Smooth muscle cell (in vitro differentiated cells): ENCODE measurements around the gene TAF6L. TPM values are rescaled to one million over a fixed set of nuclear protein-coding genes. Genes with fewer than 3 reads are reported as not detected.

Experiments used
- DNase-seq: peaks from one replicate; lab custom pipeline; 2025; ENCODE audit not compliant: unreplicated experiment; lab: John Stamatoyannopoulos, UW
- H2AFZ ChIP-seq: fragments of 200-600 bp; sonication (generic); 2 replicates; pipeline ENCODE4 v1.6.0; 2016; ENCODE audit warnings: antibody characterized with exemption, low read depth, mild to moderate bottlenecking
- H3F3A ChIP-seq: fragments of 200-600 bp; sonication (generic); 2 replicates; pipeline ENCODE4 v1.6.0; 2017; ENCODE audit warnings: antibody characterized with exemption, low read depth
- H3K27ac ChIP-seq: fragments of 200-600 bp; sonication (generic); 2 replicates; pipeline ENCODE4 v1.5.1; 2016; ENCODE audit warnings: low read depth, mild to moderate bottlenecking
- H3K27me3 ChIP-seq: fragments of 200-600 bp; sonication (generic); 2 replicates; pipeline ENCODE4 v1.6.1; 2016; ENCODE audit warnings: low read depth, mild to moderate bottlenecking
- H3K36me3 ChIP-seq: fragments of 200-600 bp; sonication (generic); 2 replicates; pipeline ENCODE4 v1.5.1; 2016; ENCODE audit warnings: low read depth
- H3K4me1 ChIP-seq: fragments of 200-600 bp; sonication (generic); 2 replicates; pipeline ENCODE4 v1.5.1; 2016; ENCODE audit warnings: low read depth
- H3K4me2 ChIP-seq: fragments of 200-600 bp; sonication (generic); 2 replicates; pipeline ENCODE4 v1.6.0; 2016; ENCODE audit warnings: mild to moderate bottlenecking
- H3K4me3 ChIP-seq: fragments of 200-600 bp; sonication (generic); 2 replicates; pipeline ENCODE4 v1.5.1; 2016; ENCODE audit warnings: mild to moderate bottlenecking
- H3K79me2 ChIP-seq: fragments of 200-600 bp; sonication (generic); 2 replicates; pipeline ENCODE4 v1.6.0; 2016; ENCODE audit warnings: low read depth, mild to moderate bottlenecking
- H3K9ac ChIP-seq: fragments of 200-600 bp; sonication (generic); 2 replicates; pipeline ENCODE4 v1.6.0; 2016; ENCODE audit warnings: low read depth
- H3K9me3 ChIP-seq: fragments of 200-600 bp; sonication (generic); replicated peaks from 2 replicates; pipeline ENCODE4 v1.5.1; 2016; ENCODE audit warnings: low read depth
- H4K20me1 ChIP-seq: fragments of 200-600 bp; sonication (generic); 2 replicates; pipeline ENCODE4 v1.6.0; 2016; ENCODE audit warnings: low read depth
- WGBS: methylation state at CpG from one replicate; pipeline ENCODE4 v1.1.7; 2016; ENCODE audit warnings: low lambda C conversion rate; 5-methylcytosine and 5-hydroxymethylcytosine counted together
- microRNA-seq: library from miRNA; unstranded; fragments of <30 nt; microRNA quantifications from one replicate; pipeline ENCODE4, GENCODE V29; 2016; ENCODE audit warnings: borderline number of aligned reads
- polyA plus RNA-seq: library from polyadenylated mRNA; unstranded; fragments of >200 nt; fragmentation: Nextera tagmentation; extraction: Ambion mirVana; gene quantifications from 2 replicates; pipeline ENCODE4 v1.2.1, GENCODE V29; 2016
- small RNA-seq: library from RNA; depleted of rRNA; stranded (forward); fragments of <200 nt; gene quantifications from one replicate; pipeline ENCODE3, GENCODE V24; 2014
- total RNA-seq: library from RNA; depleted of rRNA; stranded (reverse); fragments of >200 nt; gene quantifications from 2 replicates; pipeline ENCODE4 v1.2.3, GENCODE V29; 2014
- TF ChIP-seq, protein P1 (sequence below): fragments of 200-600 bp; sonication (generic); IDR thresholded peaks from 2 replicates; pipeline ENCODE4 v1.5.1; 2017; ENCODE audit warnings: borderline replicate concordance, mild to moderate bottlenecking, antibody characterized with exemption; ENCODE audit not compliant: insufficient read depth, poor library complexity, severe bottlenecking

Gene TAF6L
- total and polyA plus RNA-seq, 2 experiments from 2014 or later = 11.9 to 18.6 TPM

DNA sequence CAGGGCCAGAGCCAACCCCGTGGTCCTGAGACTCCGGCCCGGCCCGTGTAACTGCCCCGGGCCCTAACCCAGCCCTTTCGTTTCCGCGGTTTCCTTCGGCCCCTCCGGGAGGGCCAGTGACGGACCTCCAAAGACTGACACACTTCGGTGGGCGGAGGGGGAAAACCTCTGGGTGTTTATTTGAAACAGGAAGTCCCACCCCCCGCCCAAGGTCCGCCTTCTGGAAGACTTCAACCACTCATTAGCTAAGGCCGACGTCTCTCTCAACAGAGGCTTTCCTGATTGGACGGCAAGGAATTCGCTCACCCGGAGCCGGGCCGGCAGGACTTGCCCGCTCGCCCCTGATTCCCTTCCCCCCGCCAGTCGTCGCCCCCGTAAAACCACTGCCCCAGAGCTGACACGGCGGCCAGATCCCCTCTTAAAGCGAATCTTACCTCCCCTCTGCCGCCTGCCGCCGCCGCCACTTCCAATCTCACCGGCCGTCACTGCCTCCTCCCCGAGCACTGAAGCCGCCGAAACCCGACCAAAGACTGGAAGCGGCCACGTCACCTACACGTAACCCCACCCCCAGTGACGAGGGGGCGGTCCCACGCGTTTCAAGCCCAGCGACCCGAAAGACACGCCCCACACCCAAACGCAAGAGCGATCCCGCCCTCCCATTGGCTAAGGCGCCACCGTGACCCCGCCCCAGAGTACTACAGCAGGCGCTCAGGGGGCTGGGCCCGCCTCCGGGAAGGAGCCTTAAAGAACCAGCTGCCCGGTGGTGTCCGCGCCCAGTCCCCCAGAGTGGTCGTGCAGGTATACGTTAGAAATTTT lies 60.5 kb downstream of the TAF6L start, which contains the start of gene STX5:
TSS of gene STX5 (minus strand) at position 532 of the 816 bp plus-strand sequence. CDS start 808 bp downstream, outside the sequence.
- DNase-seq = peak; percentile 98
- no peaks in the 10 kb centered on the region for H3F3A ChIP-seq
- H3K27ac ChIP-seq = peak within 1 kb of the TSS; percentile 98
- H3K9ac ChIP-seq = peak within 1 kb of the TSS; percentile 99
- H3K9me3 ChIP-seq = no peaks in the 10 kb centered on the region
- no peaks in the 10 kb centered on the region for H3K27me3 ChIP-seq
- peaks cover 72% of the 10 kb centered on the region for H3K79me2 ChIP-seq
- peak within 1 kb of the TSS; percentile 99 for H3K4me2 ChIP-seq
- H3K4me1 ChIP-seq = peaks cover 8% of the 10 kb centered on the region
- H2AFZ ChIP-seq = no peak within 1 kb of the TSS
- peaks cover 5% of the 10 kb centered on the region for H3K36me3 ChIP-seq
- TF ChIP-seq, protein P1, sequence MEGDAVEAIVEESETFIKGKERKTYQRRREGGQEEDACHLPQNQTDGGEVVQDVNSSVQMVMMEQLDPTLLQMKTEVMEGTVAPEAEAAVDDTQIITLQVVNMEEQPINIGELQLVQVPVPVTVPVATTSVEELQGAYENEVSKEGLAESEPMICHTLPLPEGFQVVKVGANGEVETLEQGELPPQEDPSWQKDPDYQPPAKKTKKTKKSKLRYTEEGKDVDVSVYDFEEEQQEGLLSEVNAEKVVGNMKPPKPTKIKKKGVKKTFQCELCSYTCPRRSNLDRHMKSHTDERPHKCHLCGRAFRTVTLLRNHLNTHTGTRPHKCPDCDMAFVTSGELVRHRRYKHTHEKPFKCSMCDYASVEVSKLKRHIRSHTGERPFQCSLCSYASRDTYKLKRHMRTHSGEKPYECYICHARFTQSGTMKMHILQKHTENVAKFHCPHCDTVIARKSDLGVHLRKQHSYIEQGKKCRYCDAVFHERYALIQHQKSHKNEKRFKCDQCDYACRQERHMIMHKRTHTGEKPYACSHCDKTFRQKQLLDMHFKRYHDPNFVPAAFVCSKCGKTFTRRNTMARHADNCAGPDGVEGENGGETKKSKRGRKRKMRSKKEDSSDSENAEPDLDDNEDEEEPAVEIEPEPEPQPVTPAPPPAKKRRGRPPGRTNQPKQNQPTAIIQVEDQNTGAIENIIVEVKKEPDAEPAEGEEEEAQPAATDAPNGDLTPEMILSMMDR = no peak
- peak within 1 kb of the TSS; percentile 100 for H3K4me3 ChIP-seq
- H4K20me1 ChIP-seq = peaks cover 48% of the 10 kb centered on the region
- 2% methylated on average over 63 of the region's 65 CpGs for WGBS

DNA sequence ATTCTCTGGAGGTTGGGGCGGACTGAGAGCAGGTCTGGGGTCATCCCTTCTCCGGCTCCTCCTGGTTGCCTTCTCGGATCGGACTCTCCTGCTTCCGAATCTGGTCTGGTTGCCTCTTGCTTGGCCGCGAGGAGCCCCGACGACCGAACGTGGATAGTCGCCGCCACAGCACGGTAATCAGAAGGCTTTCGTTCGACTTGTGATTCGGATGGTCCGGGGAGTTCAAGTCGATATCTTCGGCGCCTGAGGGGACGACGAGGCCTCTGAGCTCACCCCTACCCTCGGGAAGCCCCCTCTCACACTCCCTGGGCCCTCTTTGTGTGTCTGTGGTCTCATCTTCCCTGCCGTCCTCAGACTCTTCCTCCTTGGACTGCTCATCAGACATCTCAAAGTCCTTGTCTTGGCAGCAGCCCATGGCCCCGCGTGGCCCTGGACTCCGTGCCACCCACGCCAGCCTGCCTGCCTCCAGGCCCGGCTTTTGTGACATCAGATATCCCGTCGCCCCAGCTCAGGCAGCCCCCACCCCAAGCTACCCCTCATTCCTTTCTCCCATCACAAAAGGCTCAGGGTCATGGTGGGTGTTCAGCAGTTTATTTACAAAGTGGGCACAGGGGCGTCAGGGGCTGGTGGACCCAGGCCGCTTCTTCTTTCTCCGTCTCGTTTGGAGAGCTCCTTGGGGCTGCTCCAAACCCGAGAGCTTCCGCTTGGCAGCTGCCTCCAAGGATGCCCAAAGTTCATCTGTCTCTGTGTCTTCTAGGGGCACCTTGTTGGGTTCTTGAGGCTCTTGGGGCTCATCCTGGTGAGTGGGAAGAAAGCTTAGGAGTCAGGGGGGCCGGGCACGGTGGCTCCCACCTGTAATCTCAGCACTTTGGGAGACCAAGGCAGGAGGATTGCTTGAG lies 61.4 kb downstream of the TAF6L start, which contains the start of gene TEX54:
TSS of gene TEX54 (minus strand) at position 506 of the 899 bp plus-strand sequence.
- no peaks in the 10 kb centered on the region for H3K9me3 ChIP-seq
- peak; percentile 67 for DNase-seq
- H3K4me2 ChIP-seq = peak within 1 kb of the TSS; percentile 99
- peak within 1 kb of the TSS; percentile 100 for H3K4me3 ChIP-seq
- H2AFZ ChIP-seq = no peak within 1 kb of the TSS
- peak within 1 kb of the TSS; percentile 99 for H3K9ac ChIP-seq
- H3K36me3 ChIP-seq = no peaks in the 10 kb centered on the region
- peaks cover 72% of the 10 kb centered on the region for H3K79me2 ChIP-seq
- TF ChIP-seq, protein P1 = no peak
- WGBS = 15% methylated on average over 38 of the region's 40 CpGs
- peaks cover 8% of the 10 kb centered on the region for H3K4me1 ChIP-seq
- H3K27me3 ChIP-seq = no peaks in the 10 kb centered on the region
- peaks cover 39% of the 10 kb centered on the region for H4K20me1 ChIP-seq
- H3K27ac ChIP-seq = peak within 1 kb of the TSS; percentile 98
- no peaks in the 10 kb centered on the region for H3F3A ChIP-seq

- TF ChIP-seq, protein P1 = no peak
- Histone ChIP-seq H4K20me1 (peaks cover 12% of the 10 kb centered on the region), H3K4me3 (no peak overlapping the region), H2AFZ (no peak overlapping the region), H3K79me2 (peaks cover 61% of the 10 kb centered on the region), H3K27me3 (no peaks in the 10 kb centered on the region), H3K9me3 (no peaks in the 10 kb centered on the region), H3K9ac (no peak overlapping the region), H3K27ac (no peak overlapping the region), H3K4me2 (no peak overlapping the region), H3F3A (peaks cover 5% of the 10 kb centered on the region), H3K4me1 (peaks cover 5% of the 10 kb centered on the region), H3K36me3 (no peaks in the 10 kb centered on the region)
- WGBS = 94% methylated on average over 7 of the region's 8 CpGs
- no peak for DNase-seq
Measured at GRCh38 chr11:62835336-62835735, 64.1 kb downstream of the TAF6L start.

Small RNA genes within 50 kb of the gene (microRNA-seq; reads per million reads assigned to microRNA genes)
- gene MIR6514 (2.3 reads per million), gene MIR6748 (1.8 reads per million)

Small RNA genes within 50 kb of the gene (small RNA-seq; reads per million reads assigned to genes)
- gene MIR6514 (0.34 reads per million, percentile 9 among the genes with 10 or more reads in this experiment), gene RNU6-118P (0.08 reads per million)

Other genes starting within 250 kb of the TAF6L start
Only the 30 nearest of the 31 such genes appear.
- 229 and 240 TPM in 2 replicates for gene AHNAK, start 224.6 kb upstream of the TAF6L start, total RNA-seq
- gene AHNAK, start 224.6 kb upstream of the TAF6L start, polyA plus RNA-seq = 27.2 and 58.8 TPM in 2 replicates
- gene EEF1G, start 197.5 kb upstream of the TAF6L start, total RNA-seq = 773 and 864 TPM in 2 replicates
- gene EEF1G, start 197.5 kb upstream of the TAF6L start, polyA plus RNA-seq = 433 and 463 TPM in 2 replicates
- 3.0 and 5.5 TPM in 2 replicates for gene TUT1, start 179.9 kb upstream of the TAF6L start, total RNA-seq
- gene TUT1, start 179.9 kb upstream of the TAF6L start, polyA plus RNA-seq = 15.9 and 18.6 TPM in 2 replicates
- gene MTA2, start 169.5 kb upstream of the TAF6L start, total RNA-seq = 57.0 and 65.9 TPM in 2 replicates
- 20.5 and 22.7 TPM in 2 replicates for gene MTA2, start 169.5 kb upstream of the TAF6L start, polyA plus RNA-seq
- gene EML3, start 158.6 kb upstream of the TAF6L start, total RNA-seq = 20.6 and 35.0 TPM in 2 replicates
- gene EML3, start 158.6 kb upstream of the TAF6L start, polyA plus RNA-seq = 36.8 and 47.2 TPM in 2 replicates
- 0.63 and 4.0 TPM in 2 replicates for gene ROM1, start 158.1 kb upstream of the TAF6L start, total RNA-seq
- 0.91 and 1.4 TPM in 2 replicates for gene ROM1, start 158.1 kb upstream of the TAF6L start, polyA plus RNA-seq
- 19.3 and 20.0 TPM in 2 replicates for gene B3GAT3, start 149.4 kb upstream of the TAF6L start, total RNA-seq
- 66.9 and 73.8 TPM in 2 replicates for gene B3GAT3, start 149.4 kb upstream of the TAF6L start, polyA plus RNA-seq
- 176 and 186 TPM in 2 replicates for gene GANAB, start 124.8 kb upstream of the TAF6L start, total RNA-seq
- gene GANAB, start 124.8 kb upstream of the TAF6L start, polyA plus RNA-seq = 194 and 225 TPM in 2 replicates
- gene INTS5, start 118.1 kb upstream of the TAF6L start, total RNA-seq = 7.3 and 8.2 TPM in 2 replicates
- gene INTS5, start 118.1 kb upstream of the TAF6L start, polyA plus RNA-seq = 11.9 and 13.2 TPM in 2 replicates
- gene C11orf98, start 106.2 kb upstream of the TAF6L start, total RNA-seq = 54.4 and 68.4 TPM in 2 replicates
- gene C11orf98, start 106.2 kb upstream of the TAF6L start, polyA plus RNA-seq = 101 and 114 TPM in 2 replicates
- 1.3 and 4.9 TPM in 2 replicates for gene CSKMT, start 106.1 kb upstream of the TAF6L start, total RNA-seq
- 1.4 and 9.8 TPM in 2 replicates for gene CSKMT, start 106.1 kb upstream of the TAF6L start, polyA plus RNA-seq
- 5.5 and 7.7 TPM in 2 replicates for gene UQCC3, start 99.7 kb upstream of the TAF6L start, total RNA-seq
- gene UQCC3, start 99.7 kb upstream of the TAF6L start, polyA plus RNA-seq = 14.4 and 16.7 TPM in 2 replicates
- gene LBHD1, start 99.1 kb upstream of the TAF6L start, total RNA-seq = 1.5 and 5.6 TPM in 2 replicates
- 3.9 and 7.7 TPM in 2 replicates for gene LBHD1, start 99.1 kb upstream of the TAF6L start, polyA plus RNA-seq
- gene UBXN1, start 92.3 kb upstream of the TAF6L start, total RNA-seq = 52.2 and 58.1 TPM in 2 replicates
- 73.5 and 78.4 TPM in 2 replicates for gene UBXN1, start 92.3 kb upstream of the TAF6L start, polyA plus RNA-seq
- 0.76 and 1.3 TPM in 2 replicates for gene LRRN4CL, start 81.9 kb upstream of the TAF6L start, total RNA-seq
- not detected in 2 replicates for gene LRRN4CL, start 81.9 kb upstream of the TAF6L start, polyA plus RNA-seq
- 76.4 and 79.7 TPM in 2 replicates for gene BSCL2, start 64.0 kb upstream of the TAF6L start, total RNA-seq
- gene BSCL2, start 64.0 kb upstream of the TAF6L start, polyA plus RNA-seq = 115 and 123 TPM in 2 replicates
- 0.18 TPM in 1 of 2 replicates, not detected in the other for gene GNG3, start 63.7 kb upstream of the TAF6L start, total RNA-seq
- 0.18 and 1.2 TPM in 2 replicates for gene GNG3, start 63.7 kb upstream of the TAF6L start, polyA plus RNA-seq
- gene HNRNPUL2, start 43.9 kb upstream of the TAF6L start, total RNA-seq = 14.3 and 19.4 TPM in 2 replicates
- 3.6 and 4.5 TPM in 2 replicates for gene HNRNPUL2, start 43.9 kb upstream of the TAF6L start, polyA plus RNA-seq
- 20.1 and 53.0 TPM in 2 replicates for gene TTC9C, start 42.9 kb upstream of the TAF6L start, total RNA-seq
- 46.9 and 49.3 TPM in 2 replicates for gene TTC9C, start 42.9 kb upstream of the TAF6L start, polyA plus RNA-seq
- gene ZBTB3, start 17.2 kb upstream of the TAF6L start, total RNA-seq = 3.3 TPM in 2 replicates
- 2.9 and 3.6 TPM in 2 replicates for gene ZBTB3, start 17.2 kb upstream of the TAF6L start, polyA plus RNA-seq
- 147 and 197 TPM in 2 replicates for gene POLR2G, start 9.8 kb upstream of the TAF6L start, total RNA-seq
- gene POLR2G, start 9.8 kb upstream of the TAF6L start, polyA plus RNA-seq = 192 and 220 TPM in 2 replicates
- 96.0 and 103 TPM in 2 replicates for gene TMEM179B, start 16.0 kb downstream of the TAF6L start, total RNA-seq
- gene TMEM179B, start 16.0 kb downstream of the TAF6L start, polyA plus RNA-seq = 113 and 125 TPM in 2 replicates
- 43.2 and 47.8 TPM in 2 replicates for gene TMEM223, start 20.6 kb downstream of the TAF6L start, total RNA-seq
- gene TMEM223, start 20.6 kb downstream of the TAF6L start, polyA plus RNA-seq = 40.8 and 46.8 TPM in 2 replicates
- 33.4 and 35.4 TPM in 2 replicates for gene NXF1, start 34.0 kb downstream of the TAF6L start, total RNA-seq
- 46.5 and 78.8 TPM in 2 replicates for gene NXF1, start 34.0 kb downstream of the TAF6L start, polyA plus RNA-seq
- 44.6 and 52.6 TPM in 2 replicates for gene STX5, start 60.7 kb downstream of the TAF6L start, total RNA-seq
- gene STX5, start 60.7 kb downstream of the TAF6L start, polyA plus RNA-seq = 67.9 and 69.0 TPM in 2 replicates
- gene TEX54, start 61.4 kb downstream of the TAF6L start, total RNA-seq = not detected in 2 replicates
- gene TEX54, start 61.4 kb downstream of the TAF6L start, polyA plus RNA-seq = 1.4 and 3.1 TPM in 2 replicates
- gene WDR74, start 68.2 kb downstream of the TAF6L start, total RNA-seq = 19.3 and 36.6 TPM in 2 replicates
- 41.3 and 46.1 TPM in 2 replicates for gene WDR74, start 68.2 kb downstream of the TAF6L start, polyA plus RNA-seq
- gene SLC3A2, start 109.5 kb downstream of the TAF6L start, total RNA-seq = 181 and 248 TPM in 2 replicates
- gene SLC3A2, start 109.5 kb downstream of the TAF6L start, polyA plus RNA-seq = 179 and 291 TPM in 2 replicates
- gene CHRM1, start 150.0 kb downstream of the TAF6L start, total RNA-seq = not detected in 2 replicates
- not detected in 2 replicates for gene CHRM1, start 150.0 kb downstream of the TAF6L start, polyA plus RNA-seq
- gene SLC22A6, start 213.6 kb downstream of the TAF6L start, total RNA-seq = not detected in 2 replicates
- not detected in 2 replicates for gene SLC22A6, start 213.6 kb downstream of the TAF6L start, polyA plus RNA-seq